Measurements from ENCODE around the gene MYOM1.

The MYOM1 gene

GRCh38 chr18:3238742-3239141 is 19.0 kb upstream of the MYOM1 start:
- Histone ChIP-seq H2AFZ (ENCODE audit: low read depth) (no peak overlapping the region), H3K79me2 (ENCODE audit: insufficient read depth, low read depth) (no peaks in the 10 kb centered on the region), H3K27me3 (ENCODE audit: insufficient read depth, low read depth) (no peaks in the 10 kb centered on the region), H3K4me3 (IDR thresholded peaks at IDR 0.05; ENCODE audit: insufficient read depth, low read depth, low read length) (no peak overlapping the region), H3K27ac (no peak overlapping the region), H3K9ac (no peak overlapping the region), H3K4me2 (no peak overlapping the region), H4K20me1 (ENCODE audit: insufficient read depth) (no peaks in the 10 kb centered on the region), H3K36me3 (ENCODE audit: insufficient read depth) (no peaks in the 10 kb centered on the region), H3K4me1 (ENCODE audit: low read depth, poor library complexity, severe bottlenecking) (no peaks in the 10 kb centered on the region)
- TF ChIP-seq CTCF (conservative IDR thresholded peaks at IDR 0.05; ENCODE audit: low read depth, low read length) = no peak

GRCh38 chr18:3236470-3236869 is 16.7 kb upstream of the MYOM1 start:
- no peak for TF ChIP-seq CTCF (conservative IDR thresholded peaks at IDR 0.05; ENCODE audit: low read depth, low read length)
- H3K27ac ChIP-seq = no peak overlapping the region
- H3K36me3 ChIP-seq (ENCODE audit: insufficient read depth) = no peaks in the 10 kb centered on the region
- H4K20me1 ChIP-seq (ENCODE audit: insufficient read depth) = no peaks in the 10 kb centered on the region
- H3K4me1 ChIP-seq (ENCODE audit: low read depth, poor library complexity, severe bottlenecking) = no peaks in the 10 kb centered on the region
- H3K79me2 ChIP-seq (ENCODE audit: insufficient read depth, low read depth) = no peaks in the 10 kb centered on the region
- H3K27me3 ChIP-seq (ENCODE audit: insufficient read depth, low read depth) = no peaks in the 10 kb centered on the region
- no peak overlapping the region for H2AFZ ChIP-seq (ENCODE audit: low read depth)
- H3K4me3 ChIP-seq (IDR thresholded peaks at IDR 0.05; ENCODE audit: insufficient read depth, low read depth, low read length) = no peak overlapping the region
- H3K4me2 ChIP-seq = no peak overlapping the region
- H3K9ac ChIP-seq = no peak overlapping the region

GRCh38 chr18:3235846-3236245 is 16.1 kb upstream of the MYOM1 start:
- H4K20me1 ChIP-seq (ENCODE audit: insufficient read depth) = no peaks in the 10 kb centered on the region
- H3K27me3 ChIP-seq (ENCODE audit: insufficient read depth, low read depth) = no peaks in the 10 kb centered on the region
- no peak overlapping the region for H3K4me3 ChIP-seq (IDR thresholded peaks at IDR 0.05; ENCODE audit: insufficient read depth, low read depth, low read length)
- H3K4me1 ChIP-seq (ENCODE audit: low read depth, poor library complexity, severe bottlenecking) = no peaks in the 10 kb centered on the region
- no peaks in the 10 kb centered on the region for H3K36me3 ChIP-seq (ENCODE audit: insufficient read depth)
- no peak overlapping the region for H3K4me2 ChIP-seq
- no peak for TF ChIP-seq CTCF (conservative IDR thresholded peaks at IDR 0.05; ENCODE audit: low read depth, low read length)
- H2AFZ ChIP-seq (ENCODE audit: low read depth) = no peak overlapping the region
- H3K27ac ChIP-seq = no peak overlapping the region
- H3K79me2 ChIP-seq (ENCODE audit: insufficient read depth, low read depth) = no peaks in the 10 kb centered on the region
- no peak overlapping the region for H3K9ac ChIP-seq

- Histone ChIP-seq H4K20me1 (ENCODE audit: insufficient read depth) (no peaks in the 10 kb centered on the region), H3K4me1 (ENCODE audit: low read depth, poor library complexity, severe bottlenecking) (no peaks in the 10 kb centered on the region), H3K36me3 (ENCODE audit: insufficient read depth) (no peaks in the 10 kb centered on the region), H3K27ac (no peak overlapping the region), H2AFZ (ENCODE audit: low read depth) (no peak overlapping the region), H3K4me2 (no peak overlapping the region), H3K79me2 (ENCODE audit: insufficient read depth, low read depth) (no peaks in the 10 kb centered on the region), H3K27me3 (ENCODE audit: insufficient read depth, low read depth) (no peaks in the 10 kb centered on the region), H3K9ac (no peak overlapping the region), H3K4me3 (IDR thresholded peaks at IDR 0.05; ENCODE audit: insufficient read depth, low read depth, low read length) (no peak overlapping the region)
- no peak for TF ChIP-seq CTCF (conservative IDR thresholded peaks at IDR 0.05; ENCODE audit: low read depth, low read length)
Measured at GRCh38 chr18:3234457-3234856, 14.7 kb upstream of the MYOM1 start.

All from KMS-11 (cell line).